HL-60 (cell line): ENCODE results near the gene LRP8.

Experiments
- DNase-seq, 2 experiments: peaks; one replicate each; pipeline ENCODE4 v3.0.0-alpha.2; 2010 to 2020; ENCODE audit warnings: low read depth in 1 of 2, low spot score in 1 of 2
- H3K27ac ChIP-seq: fragments of 250-450 bp; sonication (Bioruptor Pico); replicated peaks from 2 replicates; pipeline ENCODE4 v1.5.1; 2020; ENCODE audit warnings: mild to moderate bottlenecking, moderate library complexity
- H3K27me3 ChIP-seq: fragments of 250-450 bp; sonication (Bioruptor Pico); 2 replicates; pipeline ENCODE4 v1.5.1; 2021; ENCODE audit warnings: mild to moderate bottlenecking, moderate library complexity; ENCODE audit not compliant: insufficient read depth, poor library complexity, severe bottlenecking
- H3K4me3 ChIP-seq: replicated peaks from 2 replicates; pipeline ENCODE4 v1.5.1; 2011; ENCODE audit warnings: mild to moderate bottlenecking, control low read depth, low read length; ENCODE audit not compliant: insufficient read depth
- CTCF ChIP-seq: IDR thresholded peaks from one replicate; pipeline ENCODE4 v1.5.1; 2011; ENCODE audit warnings: low read length, control low read depth, inconsistent platforms; ENCODE audit not compliant: insufficient read depth
- GABPA ChIP-seq: IDR thresholded peaks from 2 replicates; pipeline ENCODE4 v1.6.1; 2012; ENCODE audit warnings: low read depth
- POLR2AphosphoS5 ChIP-seq: IDR thresholded peaks from 2 replicates; pipeline ENCODE4 v1.6.1; 2012; ENCODE audit warnings: low read depth
- REST ChIP-seq: IDR thresholded peaks from 2 replicates; pipeline ENCODE4 v1.6.1; 2012; ENCODE audit warnings: low read depth; ENCODE audit not compliant: insufficient replicate concordance
- SPI1 ChIP-seq: IDR thresholded peaks from 2 replicates; pipeline ENCODE4 v1.6.1; 2012; ENCODE audit warnings: low read depth, mild to moderate bottlenecking, borderline replicate concordance

Gene LRP8

GRCh38 chr1:53359225-53359933 is 31.5 kb upstream of the LRP8 start:
- no peak for TF ChIP-seq POLR2AphosphoS5
- TF ChIP-seq SPI1 = no peak
- no peak for TF ChIP-seq REST
- TF ChIP-seq GABPA = no peak
- H3K27me3 ChIP-seq = no peaks in the 10 kb centered on the region
- no peak overlapping the region for H3K27ac ChIP-seq
- DNase-seq = no peak
- no peak overlapping the region for H3K4me3 ChIP-seq

GRCh38 chr1:53356637-53357036 is 28.8 kb upstream of the LRP8 start:
- TF ChIP-seq POLR2AphosphoS5 (no peak), CTCF (no peak), SPI1 (no peak), GABPA (no peak), REST (no peak)
- H3K4me3 ChIP-seq = no peak overlapping the region
- no peaks in the 10 kb centered on the region for H3K27me3 ChIP-seq
- DNase-seq = no peak
- no peak overlapping the region for H3K27ac ChIP-seq

GRCh38 chr1:53354119-53354518 is 26.2 kb upstream of the LRP8 start:
- no peak for DNase-seq
- no peak overlapping the region for H3K27ac ChIP-seq
- no peak overlapping the region for H3K4me3 ChIP-seq
- TF ChIP-seq SPI1 = no peak
- no peak for TF ChIP-seq GABPA
- TF ChIP-seq POLR2AphosphoS5 = no peak
- TF ChIP-seq REST = no peak
- H3K27me3 ChIP-seq = no peaks in the 10 kb centered on the region

- Histone ChIP-seq H3K27ac (no peak overlapping the region), H3K4me3 (no peak overlapping the region), H3K27me3 (no peaks in the 10 kb centered on the region)
- TF ChIP-seq SPI1 = no peak
- TF ChIP-seq GABPA = no peak
- no peak for TF ChIP-seq REST
- no peak for TF ChIP-seq CTCF
- TF ChIP-seq POLR2AphosphoS5 = no peak
- no peak for DNase-seq
Observed at GRCh38 chr1:53352561-53352960, 24.7 kb upstream of the LRP8 start.
